ENCODE results near the gene ROBO2. TPM values are rescaled to one million over a fixed set of nuclear protein-coding genes. Genes with fewer than 3 reads are reported as not detected.
A peak's percentile ranks its signal among the peaks of the same experiment; 100 is the strongest.

Gene ROBO2
- total and polyA plus RNA-seq, 2 experiments from 2014 or later = 1.2 to 14.3 TPM

DNA sequence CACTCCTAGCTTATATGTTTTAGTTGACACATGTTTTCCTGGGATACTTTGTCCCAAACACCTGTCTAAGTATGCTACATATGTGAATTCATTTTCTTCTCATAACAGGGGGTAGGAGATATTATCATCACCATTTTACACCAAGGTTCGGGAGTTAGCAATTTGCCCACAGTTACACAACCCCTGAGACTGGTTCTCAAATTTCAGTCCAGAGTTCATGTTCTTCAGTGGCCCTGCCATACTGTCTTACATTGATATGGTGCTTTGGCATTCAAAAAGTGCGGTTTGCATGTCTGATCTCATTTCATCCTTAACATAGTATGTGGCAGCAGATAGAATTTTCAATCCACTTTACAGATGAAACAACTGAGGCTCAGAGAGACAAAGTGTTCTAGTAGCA, 38.4 kb downstream of the ROBO2 start:
- no peak overlapping the region for H2AFZ ChIP-seq

DNA sequence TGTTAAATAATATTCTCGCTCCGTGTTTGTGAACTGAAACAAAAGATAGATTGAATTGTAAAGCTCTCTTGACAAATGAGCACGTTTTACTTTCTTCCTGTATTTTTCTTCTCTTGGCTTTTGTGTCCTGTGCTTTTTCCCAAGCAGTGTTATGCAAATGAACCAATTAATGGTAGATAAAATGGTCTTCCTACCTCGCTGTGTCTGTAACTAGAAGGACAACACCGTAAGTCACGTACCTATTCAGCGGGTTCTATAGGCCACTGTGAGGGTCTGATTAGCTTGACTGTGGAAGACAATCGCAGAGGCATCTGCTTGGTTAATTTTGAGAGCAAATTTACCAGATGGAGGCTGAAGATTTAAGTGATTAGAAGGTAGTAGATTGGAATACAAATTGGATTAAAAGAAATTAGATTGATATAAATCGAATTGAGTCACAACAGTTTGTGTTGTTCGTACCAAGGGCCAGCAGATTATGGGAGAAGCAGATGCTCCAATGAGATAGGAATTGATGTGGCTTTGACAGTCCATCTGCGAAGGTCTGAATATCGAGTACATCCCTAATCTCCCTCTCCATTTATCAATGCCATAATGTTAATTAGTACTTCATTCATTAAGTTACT, 40.2 kb downstream of the ROBO2 start:
- Histone ChIP-seq H3K9me3 (ENCODE audit: low read depth) (no peaks in the 10 kb centered on the region), H3K4me1 (ENCODE audit: insufficient read depth) (peaks cover 6% of the 10 kb centered on the region), H3K4me2 (no peak overlapping the region), H3K27ac (no peak overlapping the region), H3K9me2 (replicated peaks; ENCODE audit: insufficient read depth) (no peaks in the 10 kb centered on the region), H2AFZ (no peak overlapping the region), H4K20me1 (ENCODE audit: insufficient read depth, poor library complexity, severe bottlenecking) (no peaks in the 10 kb centered on the region), H3K27me3 (no peaks in the 10 kb centered on the region), H3K4me3 (no peak overlapping the region), H3K36me3 (replicated peaks; ENCODE audit: insufficient read depth, low read depth) (no peaks in the 10 kb centered on the region), H3K79me2 (no peaks in the 10 kb centered on the region)
- no peak for DNase-seq (ENCODE audit: low spot score)
- TF ChIP-seq EZH2 (IDR thresholded peaks at IDR 0.05; ENCODE audit: borderline replicate concordance) (no peak), EZH2phosphoT487 (IDR thresholded peaks at IDR 0.05; ENCODE audit: low read depth, severe bottlenecking, unreplicated experiment) (no peak)
- TF ChIP-seq, protein P1, sequence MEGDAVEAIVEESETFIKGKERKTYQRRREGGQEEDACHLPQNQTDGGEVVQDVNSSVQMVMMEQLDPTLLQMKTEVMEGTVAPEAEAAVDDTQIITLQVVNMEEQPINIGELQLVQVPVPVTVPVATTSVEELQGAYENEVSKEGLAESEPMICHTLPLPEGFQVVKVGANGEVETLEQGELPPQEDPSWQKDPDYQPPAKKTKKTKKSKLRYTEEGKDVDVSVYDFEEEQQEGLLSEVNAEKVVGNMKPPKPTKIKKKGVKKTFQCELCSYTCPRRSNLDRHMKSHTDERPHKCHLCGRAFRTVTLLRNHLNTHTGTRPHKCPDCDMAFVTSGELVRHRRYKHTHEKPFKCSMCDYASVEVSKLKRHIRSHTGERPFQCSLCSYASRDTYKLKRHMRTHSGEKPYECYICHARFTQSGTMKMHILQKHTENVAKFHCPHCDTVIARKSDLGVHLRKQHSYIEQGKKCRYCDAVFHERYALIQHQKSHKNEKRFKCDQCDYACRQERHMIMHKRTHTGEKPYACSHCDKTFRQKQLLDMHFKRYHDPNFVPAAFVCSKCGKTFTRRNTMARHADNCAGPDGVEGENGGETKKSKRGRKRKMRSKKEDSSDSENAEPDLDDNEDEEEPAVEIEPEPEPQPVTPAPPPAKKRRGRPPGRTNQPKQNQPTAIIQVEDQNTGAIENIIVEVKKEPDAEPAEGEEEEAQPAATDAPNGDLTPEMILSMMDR (IDR thresholded peaks at IDR 0.05; ENCODE audit: poor library complexity) = no peak
- WGBS (ENCODE audit: low lambda C conversion rate, missing lambda C conversion rate) = 81% methylated on average over 12 of the region's 12 CpGs

More for the DNA sequence above, 38.4 kb downstream of the ROBO2 start:
- Histone ChIP-seq H3K36me3 (replicated peaks; ENCODE audit: insufficient read depth, low read depth) (no peaks in the 10 kb centered on the region), H3K79me2 (no peaks in the 10 kb centered on the region), H3K9me3 (ENCODE audit: low read depth) (no peaks in the 10 kb centered on the region), H3K27ac (no peak overlapping the region), H3K4me1 (ENCODE audit: insufficient read depth) (peaks cover 6% of the 10 kb centered on the region), H3K4me3 (no peak overlapping the region), H3K27me3 (no peaks in the 10 kb centered on the region), H3K4me2 (no peak overlapping the region), H4K20me1 (ENCODE audit: insufficient read depth, poor library complexity, severe bottlenecking) (no peaks in the 10 kb centered on the region), H3K9me2 (replicated peaks; ENCODE audit: insufficient read depth) (no peaks in the 10 kb centered on the region)
- no peak for DNase-seq (ENCODE audit: low spot score)
- TF ChIP-seq EZH2phosphoT487 (IDR thresholded peaks at IDR 0.05; ENCODE audit: low read depth, severe bottlenecking, unreplicated experiment) = no peak
- TF ChIP-seq, protein P1 (IDR thresholded peaks at IDR 0.05; ENCODE audit: poor library complexity) = no peak
- TF ChIP-seq EZH2 (IDR thresholded peaks at IDR 0.05; ENCODE audit: borderline replicate concordance) = no peak
- WGBS (ENCODE audit: low lambda C conversion rate, missing lambda C conversion rate) = 80% methylated on average over 2 of the region's 2 CpGs

DNA sequence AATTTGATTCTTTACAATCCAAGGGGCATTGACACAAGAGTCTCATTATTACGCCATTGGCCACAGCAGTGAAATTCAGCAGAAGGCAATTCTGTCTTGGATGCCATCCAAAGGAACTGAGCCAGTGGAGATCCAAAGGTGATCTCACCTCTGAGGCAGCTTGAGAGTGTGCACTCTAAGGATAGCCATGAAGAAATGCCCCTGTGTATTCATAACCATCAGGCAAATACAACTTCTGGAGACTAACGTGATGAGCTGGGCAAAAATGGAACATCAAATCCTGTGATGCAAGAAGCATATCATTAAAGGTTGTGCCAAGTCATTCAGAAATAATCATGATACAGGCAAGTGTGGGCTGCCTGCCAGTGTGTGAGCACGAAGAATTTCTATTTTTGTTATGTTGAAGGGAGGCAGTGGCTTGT, 41.4 kb downstream of the ROBO2 start:
- peaks cover 6% of the 10 kb centered on the region for H3K4me1 ChIP-seq (ENCODE audit: insufficient read depth)
- no peaks in the 10 kb centered on the region for H4K20me1 ChIP-seq (ENCODE audit: insufficient read depth, poor library complexity, severe bottlenecking)
- H3K36me3 ChIP-seq (replicated peaks; ENCODE audit: insufficient read depth, low read depth) = no peaks in the 10 kb centered on the region
- H3K27me3 ChIP-seq = no peaks in the 10 kb centered on the region
- TF ChIP-seq, protein P1 (IDR thresholded peaks at IDR 0.05; ENCODE audit: poor library complexity) = no peak
- no peak for TF ChIP-seq EZH2phosphoT487 (IDR thresholded peaks at IDR 0.05; ENCODE audit: low read depth, severe bottlenecking, unreplicated experiment)
- TF ChIP-seq EZH2 (IDR thresholded peaks at IDR 0.05; ENCODE audit: borderline replicate concordance) = no peak
- H3K9me2 ChIP-seq (replicated peaks; ENCODE audit: insufficient read depth) = no peaks in the 10 kb centered on the region
- H3K79me2 ChIP-seq = no peaks in the 10 kb centered on the region
- peak; percentile 67 for DNase-seq (ENCODE audit: low spot score)
- H3K9me3 ChIP-seq (ENCODE audit: low read depth) = no peaks in the 10 kb centered on the region
- no peak overlapping the region for H3K4me2 ChIP-seq
- H3K4me3 ChIP-seq = no peak overlapping the region
- H3K27ac ChIP-seq = no peak overlapping the region
- WGBS (ENCODE audit: low lambda C conversion rate, missing lambda C conversion rate) = 51% methylated on average over 3 of the region's 3 CpGs
- no peak overlapping the region for H2AFZ ChIP-seq

Data from hepatocyte (in vitro differentiated cells).